Kasumi-1 (cell line): ENCODE results near the gene KRT35.

ENCODE experiments used
- DNase-seq, 2 experiments: peaks; one replicate each; lab custom pipeline; 2025; lab: John Stamatoyannopoulos, UW

Gene KRT35

GRCh38 chr17:41486809-41487530 is 6.0 kb upstream of the KRT35 start:
- DNase-seq, result no peak

GRCh38 chr17:41486316-41486715 is 5.4 kb upstream of the KRT35 start:
- no peak for DNase-seq

GRCh38 chr17:41484920-41485904 is 4.3 kb upstream of the KRT35 start:
- DNase-seq, result no peak

GRCh38 chr17:41483991-41484826 is 3.3 kb upstream of the KRT35 start:
- no peak for DNase-seq

GRCh38 chr17:41483531-41483930 is 2.6 kb upstream of the KRT35 start:
- no peak for DNase-seq

- DNase-seq, result no peak
Observed at GRCh38 chr17:41480581-41480980, 370 bp downstream of the KRT35 start.

- DNase-seq, result no peak
Observed at GRCh38 chr17:41480136-41480535, 815 bp downstream of the KRT35 start.

GRCh38 chr17:41478237-41478636 is 2.7 kb downstream of the KRT35 start:
- no peak for DNase-seq

GRCh38 chr17:41476866-41477815 is 3.8 kb downstream of the KRT35 start:
- DNase-seq, result no peak

- DNase-seq, result no peak
Observed at GRCh38 chr17:41475421-41475820, 5.5 kb downstream of the KRT35 start.

GRCh38 chr17:41474863-41475262 is 6.1 kb downstream of the KRT35 start:
- no peak for DNase-seq

GRCh38 chr17:41468346-41468745 is 12.6 kb downstream of the KRT35 start:
- no peak for DNase-seq

GRCh38 chr17:41467561-41467960 is 13.4 kb downstream of the KRT35 start:
- no peak for DNase-seq

- DNase-seq, result no peak
Observed at GRCh38 chr17:41466988-41467387, 14.0 kb downstream of the KRT35 start, which contains the start of gene KRT32. Gene KRT32 (minus strand): TSS chr17:41467386. CDS start chr17:41467325, 61 bp downstream.

- no peak for DNase-seq
Observed at GRCh38 chr17:41464682-41465081, 16.3 kb downstream of the KRT35 start.

- DNase-seq, result no peak
Observed at GRCh38 chr17:41464173-41464572, 16.8 kb downstream of the KRT35 start.

GRCh38 chr17:41463746-41464145 is 17.2 kb downstream of the KRT35 start:
- no peak for DNase-seq

GRCh38 chr17:41462705-41463104 is 18.2 kb downstream of the KRT35 start:
- DNase-seq, result no peak

- DNase-seq, result no peak
Observed at GRCh38 chr17:41457676-41458075, 23.3 kb downstream of the KRT35 start.

GRCh38 chr17:41456204-41456603 is 24.7 kb downstream of the KRT35 start:
- no peak for DNase-seq

GRCh38 chr17:41455236-41455635 is 25.7 kb downstream of the KRT35 start:
- no peak for DNase-seq
